Measurements from ENCODE around the gene KRTAP9-1. TPM values are rescaled to one million over a fixed set of nuclear protein-coding genes. Genes with fewer than 3 reads are reported as not detected.
"Not testable (repeated sequence)": the region's sequence is repeated elsewhere in the genome, so short reads cannot be mapped to it uniquely, and the experiment has no call there.

KRTAP9-1 gene, protein sequence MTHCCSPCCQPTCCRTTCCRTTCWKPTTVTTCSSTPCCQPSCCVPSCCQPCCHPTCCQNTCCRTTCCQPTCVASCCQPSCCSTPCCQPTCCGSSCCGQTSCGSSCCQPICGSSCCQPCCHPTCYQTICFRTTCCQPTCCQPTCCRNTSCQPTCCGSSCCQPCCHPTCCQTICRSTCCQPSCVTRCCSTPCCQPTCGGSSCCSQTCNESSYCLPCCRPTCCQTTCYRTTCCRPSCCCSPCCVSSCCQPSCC
- total RNA-seq: not detected

DNA sequence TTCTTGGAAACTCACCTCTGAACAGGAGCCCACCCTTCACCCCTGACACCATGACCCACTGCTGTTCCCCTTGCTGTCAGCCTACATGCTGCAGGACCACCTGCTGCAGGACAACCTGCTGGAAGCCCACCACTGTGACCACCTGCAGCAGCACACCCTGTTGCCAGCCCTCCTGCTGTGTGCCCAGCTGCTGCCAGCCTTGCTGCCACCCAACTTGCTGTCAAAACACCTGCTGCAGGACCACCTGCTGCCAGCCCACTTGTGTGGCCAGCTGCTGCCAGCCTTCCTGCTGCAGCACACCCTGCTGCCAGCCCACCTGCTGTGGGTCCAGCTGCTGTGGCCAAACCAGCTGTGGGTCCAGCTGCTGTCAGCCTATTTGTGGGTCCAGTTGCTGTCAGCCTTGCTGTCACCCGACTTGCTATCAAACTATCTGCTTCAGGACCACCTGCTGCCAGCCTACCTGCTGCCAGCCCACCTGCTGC, at the start of gene KRTAP9-1:
Gene KRTAP9-1 (plus strand): TSS at position 51 of the 482 bp plus-strand sequence. CDS start 0 bp downstream, at position 51.
- DNase-seq: not testable (repeated sequence)

GRCh38 chr17:41140360-41141131, 49.1 kb upstream of the KRTAP9-1 start, which contains the start of gene KRTAP4-6:
Gene KRTAP4-6 (minus strand): TSS chr17:41140544. CDS start chr17:41140487, 57 bp downstream.
- no peak for DNase-seq

GRCh38 chr17:41141361-41141760, 48.3 kb upstream of the KRTAP9-1 start:
- DNase-seq: no peak

- no peak for DNase-seq
These were observed 44.8 kb upstream of the KRTAP9-1 start for GRCh38 chr17:41144846-41145245.

DNA sequence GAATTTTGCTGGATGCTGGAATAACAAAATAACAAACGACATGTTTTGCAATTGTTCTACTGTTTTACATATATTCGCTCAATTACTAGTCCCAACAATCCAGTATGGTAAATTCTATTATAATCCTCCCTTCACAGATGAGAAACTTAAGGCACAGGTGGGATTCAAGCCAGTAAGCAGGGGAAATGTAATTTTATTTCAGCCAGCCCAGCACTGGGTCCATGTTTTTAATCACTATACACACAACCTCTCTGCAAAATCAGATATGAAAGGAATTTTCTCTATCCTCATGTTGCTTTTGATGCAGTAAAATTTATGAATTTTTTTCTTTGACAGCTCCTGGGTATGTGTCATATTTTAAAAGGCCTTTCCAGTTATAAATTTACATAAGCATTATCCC, 44.4 kb upstream of the KRTAP9-1 start:
- DNase-seq: no peak

- DNase-seq: no peak
These were observed 42.0 kb upstream of the KRTAP9-1 start for GRCh38 chr17:41147531-41148204.

DNA sequence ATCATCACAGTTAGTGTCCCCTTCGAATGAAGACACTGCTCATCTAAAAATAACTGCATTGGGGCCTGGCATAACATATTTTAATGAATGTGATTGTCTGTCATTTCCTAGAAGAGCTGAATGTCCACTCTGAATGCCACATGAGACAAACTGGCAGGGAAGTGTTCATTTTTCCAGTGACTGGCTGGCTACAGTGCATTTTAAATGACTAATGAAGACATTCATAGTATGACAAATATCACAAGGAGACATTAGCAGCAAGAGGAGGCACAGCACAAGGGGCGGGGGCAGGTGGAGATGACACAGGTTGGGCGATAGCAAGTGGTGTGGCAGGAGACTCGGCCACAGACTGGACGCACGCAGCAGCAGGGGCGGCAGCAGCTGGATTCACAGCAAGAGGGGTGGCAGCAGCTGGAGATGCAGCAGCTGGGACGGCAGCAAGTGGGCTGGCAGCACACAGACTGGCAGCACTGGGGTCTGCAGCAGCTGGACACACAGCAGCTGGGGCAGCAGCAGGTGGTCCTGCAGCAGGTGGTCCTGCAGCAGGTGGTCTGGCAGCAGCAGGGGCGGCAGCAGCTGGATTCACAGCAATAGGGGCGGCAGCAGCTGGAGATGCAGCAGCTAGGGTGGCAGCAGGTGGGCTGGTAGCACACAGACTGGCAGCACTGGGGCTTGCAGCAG, 40.6 kb upstream of the KRTAP9-1 start:
- not testable (repeated sequence) for DNase-seq

- no peak for DNase-seq
These were observed 40.1 kb upstream of the KRTAP9-1 start, which contains the start of gene KRTAP4-5 for GRCh38 chr17:41149652-41149985. Gene KRTAP4-5 (minus strand): TSS chr17:41149825. CDS start chr17:41149767, 58 bp downstream.

- DNase-seq: no peak
These were observed 39.7 kb upstream of the KRTAP9-1 start for GRCh38 chr17:41150026-41150425.

DNA sequence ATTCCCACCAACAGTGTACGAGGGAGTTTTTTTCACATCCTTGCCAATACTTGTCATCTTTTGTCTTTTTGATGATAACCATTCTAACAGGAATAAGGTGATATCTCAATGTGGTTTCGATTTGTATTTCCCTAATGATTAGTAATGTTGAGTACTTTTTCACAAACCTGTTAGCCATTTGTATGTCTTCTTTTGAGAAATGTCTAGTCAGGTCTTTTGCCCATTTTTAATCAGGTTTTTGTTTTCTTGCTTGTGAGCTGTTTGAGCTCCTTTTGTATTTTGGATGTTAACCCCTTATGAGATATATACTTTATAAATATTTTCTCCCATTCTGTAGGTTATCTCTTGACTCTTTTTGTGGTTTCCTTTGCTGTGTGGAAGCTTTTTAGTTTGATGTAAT, 38.2 kb upstream of the KRTAP9-1 start:
- DNase-seq: no peak

DNA sequence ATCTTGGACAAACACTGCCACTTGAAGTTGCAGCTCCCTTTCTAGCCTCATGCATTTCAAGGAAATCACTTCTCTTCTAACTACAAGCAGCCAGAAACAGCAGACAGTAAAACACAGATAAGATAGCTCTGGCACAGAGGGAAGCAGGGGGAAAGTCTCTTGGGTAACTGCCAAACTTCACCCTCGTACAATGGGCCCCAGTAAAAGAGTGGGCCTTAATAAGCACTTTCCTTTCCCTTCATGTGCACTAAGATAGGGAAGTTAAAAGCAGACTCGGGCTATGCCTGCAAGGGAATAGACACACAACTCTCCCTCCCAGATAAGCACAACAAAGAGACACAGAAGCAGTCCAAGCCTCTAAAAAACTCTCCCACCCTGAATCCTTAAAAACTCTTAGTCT, 35.8 kb upstream of the KRTAP9-1 start:
- no peak for DNase-seq

GRCh38 chr17:41160190-41160589, 29.5 kb upstream of the KRTAP9-1 start:
- DNase-seq: not testable (repeated sequence)

GRCh38 chr17:41160648-41161047, 29.0 kb upstream of the KRTAP9-1 start, which contains the start of gene KRTAP4-4:
Gene KRTAP4-4 (minus strand): TSS chr17:41160748. CDS start chr17:41160691, 57 bp downstream.
- DNase-seq: no peak

- DNase-seq: no peak
These were observed 25.9 kb upstream of the KRTAP9-1 start for GRCh38 chr17:41163828-41164227.

GRCh38 chr17:41167561-41167960, 22.1 kb upstream of the KRTAP9-1 start:
- DNase-seq: no peak

GRCh38 chr17:41168121-41168520, 21.6 kb upstream of the KRTAP9-1 start, which contains the start of gene KRTAP4-3:
Gene KRTAP4-3 (minus strand): TSS chr17:41168221. CDS start chr17:41168172, 49 bp downstream.
- DNase-seq: no peak

DNA sequence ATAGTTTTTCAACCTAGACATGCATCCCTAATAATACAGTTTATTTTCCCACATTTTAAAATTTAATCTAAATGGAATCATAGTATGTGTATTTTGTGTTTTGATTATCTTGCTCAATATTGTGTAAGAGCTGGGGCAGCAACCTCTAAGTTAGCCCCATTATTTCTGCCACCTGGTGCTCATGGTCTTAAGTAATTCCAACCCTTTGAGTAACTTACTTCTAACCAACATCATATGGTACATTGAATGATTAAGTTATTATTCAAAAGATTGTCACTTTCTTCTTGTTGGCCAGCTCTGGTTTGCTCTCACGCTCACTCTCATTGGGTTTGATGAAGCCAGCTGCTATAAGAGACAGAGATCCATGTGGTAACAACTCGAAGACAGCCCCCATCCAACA, 17.8 kb upstream of the KRTAP9-1 start:
- no peak for DNase-seq

DNA sequence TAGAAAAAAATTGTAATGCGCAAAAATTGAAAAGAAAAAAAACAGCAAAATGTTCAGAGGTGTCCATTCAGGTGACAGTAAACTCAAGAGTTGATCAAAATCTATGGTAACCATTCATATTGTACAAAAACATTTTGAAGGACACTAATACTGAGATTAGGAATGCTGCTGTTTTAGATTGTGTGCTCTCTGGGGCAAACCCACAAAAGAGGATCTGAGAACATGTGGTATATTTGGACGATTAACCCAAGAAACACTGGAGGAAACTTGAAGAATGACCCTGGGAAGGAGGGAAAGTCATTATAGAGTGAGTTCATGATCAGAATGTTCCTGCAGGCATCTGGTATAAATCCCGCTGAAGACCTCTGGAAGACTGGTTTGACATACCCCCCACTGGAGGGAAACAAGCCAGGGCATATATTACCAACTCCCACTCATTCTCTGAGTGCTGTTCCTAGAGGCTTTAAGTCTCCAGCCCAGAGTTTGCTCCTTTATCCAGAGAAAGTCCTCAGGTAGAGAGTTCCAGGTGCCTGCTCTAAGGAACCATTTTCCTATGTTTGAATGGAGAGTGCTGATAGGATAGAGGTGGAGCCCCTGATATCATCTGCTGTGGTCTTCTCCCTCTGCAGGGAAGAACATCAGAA, 12.8 kb upstream of the KRTAP9-1 start:
- no peak for DNase-seq

DNA sequence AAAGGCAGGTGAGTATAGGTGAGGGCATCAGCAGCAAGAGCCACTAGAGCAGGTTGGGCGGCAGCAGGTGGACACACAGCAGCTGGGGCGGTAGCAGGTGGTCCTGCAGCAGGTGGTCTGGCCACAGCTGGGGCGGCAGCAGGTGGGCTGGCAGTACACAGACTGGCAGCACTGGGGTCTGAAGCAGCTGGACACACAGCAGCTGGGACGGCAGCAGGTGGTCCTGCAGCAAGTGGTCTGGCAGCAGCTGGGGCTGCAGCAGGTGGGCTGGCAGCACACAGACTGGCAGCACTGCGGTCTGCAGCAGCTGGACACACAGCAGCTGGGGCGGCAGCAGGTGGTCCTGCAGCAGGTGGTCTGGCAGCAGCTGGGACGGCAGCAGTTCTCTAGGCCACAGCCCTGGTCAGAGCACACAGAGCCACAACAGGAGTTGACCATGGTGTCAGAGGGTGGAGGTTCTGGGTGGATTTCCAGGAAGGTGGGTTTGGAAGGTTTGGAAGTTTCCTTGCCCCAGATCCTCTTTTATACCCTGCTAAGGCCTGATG, 11.9 kb upstream of the KRTAP9-1 start, which contains the start of gene KRTAP4-2:
Gene KRTAP4-2 (minus strand): TSS at position 495 of the 545 bp plus-strand sequence. CDS start 57 bp downstream, at position 438.
- DNase-seq: no peak

DNA sequence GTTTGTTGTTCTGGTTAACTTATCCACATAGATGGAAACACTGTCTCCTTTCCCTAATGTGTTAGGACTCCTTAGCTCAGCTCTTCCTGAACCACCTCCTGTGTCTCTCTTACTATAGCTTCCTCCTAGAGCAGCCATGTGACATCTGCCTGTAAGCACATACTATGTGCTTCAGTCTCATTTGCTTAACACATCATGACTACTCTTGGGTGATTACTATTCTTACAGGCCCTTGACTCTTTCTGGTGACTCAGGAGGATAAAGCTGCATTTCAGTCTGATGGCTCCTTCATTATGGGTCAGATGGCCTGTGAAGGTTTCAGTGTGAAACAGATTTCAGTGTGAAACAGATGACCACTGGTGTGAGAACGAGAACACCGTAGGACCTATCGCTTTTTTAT, 11.3 kb upstream of the KRTAP9-1 start:
- DNase-seq: no peak
